Muscle layer of duodenum (tissue), 2 donors: ENCODE results near the gene SAP30.
A peak's percentile ranks its signal among the peaks of the same experiment; 100 is the strongest.

Experiments
- H3K27ac ChIP-seq: one replicate; pipeline ENCODE4 v1.7.0; 2013; ENCODE audit warnings: mild to moderate bottlenecking, low read length
- H3K27me3 ChIP-seq: one replicate; pipeline ENCODE4 v1.7.0; 2013; ENCODE audit warnings: low read depth, mild to moderate bottlenecking, control low read depth, low read length
- H3K36me3 ChIP-seq, 2 donors: one replicate each; pipeline ENCODE4 v1.7.0; 2013; ENCODE audit warnings: low read length in 2 of 2, control low read depth in 1 of 2, mild to moderate bottlenecking in 1 of 2; ENCODE audit not compliant: insufficient read depth in 2 of 2, control insufficient read depth in 1 of 2
- H3K4me1 ChIP-seq, 2 donors: one replicate each; pipeline ENCODE4 v1.7.0; 2013; ENCODE audit warnings: low read length in 2 of 2, mild to moderate bottlenecking in 2 of 2, control low read depth in 1 of 2, moderate library complexity in 1 of 2; ENCODE audit not compliant: insufficient read depth in 2 of 2, control insufficient read depth in 1 of 2
- H3K4me3 ChIP-seq, 2 donors: one replicate each; pipeline ENCODE4 v1.7.0; 2013; ENCODE audit warnings: low read length in 2 of 2, low read depth in 1 of 2, mild to moderate bottlenecking in 1 of 2
- H3K9me3 ChIP-seq, 2 donors: one replicate each; pipeline ENCODE4 v1.7.0; 2013; ENCODE audit warnings: low read length in 2 of 2, control low read depth in 1 of 2, mild to moderate bottlenecking in 1 of 2; ENCODE audit not compliant: control insufficient read depth in 1 of 2
- donor health status: healthy.

Gene SAP30

DNA sequence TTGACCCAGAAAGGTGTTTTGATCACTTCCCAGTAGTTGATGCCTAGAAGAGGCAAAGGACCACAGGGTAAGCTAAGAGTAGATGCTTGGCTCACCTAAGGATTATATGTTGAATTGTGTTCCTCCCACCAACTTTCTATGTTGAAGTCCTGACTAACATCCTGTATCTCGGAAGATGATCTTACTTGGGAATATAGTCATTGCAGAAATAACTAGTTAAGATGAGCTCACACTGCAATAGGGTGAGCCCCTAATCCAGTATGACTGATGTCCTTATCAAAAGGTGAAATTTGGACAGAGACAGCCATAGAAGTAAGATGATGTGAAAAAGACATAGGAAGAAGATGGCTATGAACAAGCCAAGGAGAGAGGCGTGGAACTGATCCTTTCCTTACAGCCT, 33.3 kb upstream of the SAP30 start:
- H3K9me3 ChIP-seq = no peaks in the 10 kb centered on the region
- no peaks in the 10 kb centered on the region for H3K27me3 ChIP-seq
- no peak overlapping the region for H3K27ac ChIP-seq
- H3K36me3 ChIP-seq = peaks cover 0 to 3% of the 10 kb centered on the region in 2 donors
- H3K4me3 ChIP-seq = no peak overlapping the region
- peaks cover 10 to 13% of the 10 kb centered on the region in 2 donors for H3K4me1 ChIP-seq

DNA sequence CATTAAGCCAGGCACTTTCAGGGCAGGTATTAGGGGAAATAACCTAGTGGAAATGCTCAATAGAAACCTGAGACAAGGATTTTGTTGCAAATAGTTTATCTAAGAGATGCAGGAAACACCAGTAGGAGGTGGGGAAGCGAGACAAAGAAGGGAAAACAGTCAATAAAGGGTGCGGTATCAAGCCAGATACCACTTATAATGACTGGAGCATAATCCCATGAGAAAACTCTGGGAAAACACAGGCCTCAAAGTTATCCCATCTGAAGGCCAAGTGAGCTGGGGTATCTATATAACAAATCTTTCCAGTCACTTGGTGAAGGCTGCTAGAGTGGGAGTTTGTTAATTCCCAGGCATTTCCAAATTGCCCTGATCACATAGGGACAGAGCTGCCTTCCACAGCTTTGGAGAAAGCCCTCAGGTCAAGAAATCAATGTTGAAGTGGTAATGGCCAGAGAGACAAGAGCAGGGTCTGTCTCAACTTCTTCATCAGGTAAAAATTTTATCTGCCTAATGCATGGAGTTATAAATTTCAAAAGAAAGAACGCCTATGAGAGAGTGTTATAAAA, 26.8 kb upstream of the SAP30 start:
- H3K4me3 ChIP-seq = no peak overlapping the region
- H3K27me3 ChIP-seq = no peaks in the 10 kb centered on the region
- H3K9me3 ChIP-seq = no peaks in the 10 kb centered on the region
- no peaks in the 10 kb centered on the region for H3K36me3 ChIP-seq
- no peaks in the 10 kb centered on the region for H3K4me1 ChIP-seq
- no peak overlapping the region for H3K27ac ChIP-seq

DNA sequence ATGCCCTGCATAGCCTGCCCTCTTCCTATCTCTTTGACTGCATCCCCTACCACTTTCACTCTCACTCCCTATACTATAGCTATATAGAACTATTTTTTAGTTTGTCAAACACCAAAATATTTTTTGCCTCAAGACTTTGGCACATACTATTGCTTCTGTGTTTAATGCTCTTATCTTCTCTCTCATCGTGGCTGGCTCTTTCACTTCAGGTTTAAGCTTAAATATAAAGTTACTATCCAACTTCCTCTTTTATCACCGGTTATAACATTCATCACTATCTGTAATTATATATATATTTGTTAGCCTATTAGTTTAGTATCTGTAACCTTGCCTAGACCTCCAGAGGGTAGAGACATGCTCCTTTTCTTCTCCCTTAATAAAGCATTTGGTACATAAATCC, 25.1 kb upstream of the SAP30 start:
- H3K4me1 ChIP-seq = no peaks in the 10 kb centered on the region
- no peak overlapping the region for H3K4me3 ChIP-seq
- no peaks in the 10 kb centered on the region for H3K27me3 ChIP-seq
- no peak overlapping the region for H3K27ac ChIP-seq
- H3K36me3 ChIP-seq = no peaks in the 10 kb centered on the region
- no peaks in the 10 kb centered on the region for H3K9me3 ChIP-seq

DNA sequence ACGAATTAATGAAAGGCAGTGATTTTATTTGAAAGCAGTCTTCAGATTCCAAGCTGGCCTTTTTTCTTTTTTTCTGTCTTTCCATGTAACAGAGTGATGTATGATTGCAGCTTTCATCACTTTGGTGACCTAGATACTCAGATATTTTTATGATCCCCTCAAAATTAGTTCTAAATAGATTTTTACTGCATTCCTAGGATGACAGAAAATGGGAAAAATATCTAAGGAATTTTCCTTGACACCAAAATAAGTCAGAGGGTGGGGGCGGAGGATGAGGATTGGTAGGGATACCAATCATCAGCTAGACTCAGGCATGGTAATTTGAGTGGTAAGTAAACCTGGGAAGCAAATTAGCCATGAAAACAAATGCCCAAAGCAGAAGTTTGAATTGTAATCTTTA, 24.7 kb upstream of the SAP30 start:
- H3K27ac ChIP-seq = no peak overlapping the region
- no peaks in the 10 kb centered on the region for H3K4me1 ChIP-seq
- no peaks in the 10 kb centered on the region for H3K9me3 ChIP-seq
- no peak overlapping the region for H3K4me3 ChIP-seq
- H3K36me3 ChIP-seq = no peaks in the 10 kb centered on the region
- no peaks in the 10 kb centered on the region for H3K27me3 ChIP-seq

DNA sequence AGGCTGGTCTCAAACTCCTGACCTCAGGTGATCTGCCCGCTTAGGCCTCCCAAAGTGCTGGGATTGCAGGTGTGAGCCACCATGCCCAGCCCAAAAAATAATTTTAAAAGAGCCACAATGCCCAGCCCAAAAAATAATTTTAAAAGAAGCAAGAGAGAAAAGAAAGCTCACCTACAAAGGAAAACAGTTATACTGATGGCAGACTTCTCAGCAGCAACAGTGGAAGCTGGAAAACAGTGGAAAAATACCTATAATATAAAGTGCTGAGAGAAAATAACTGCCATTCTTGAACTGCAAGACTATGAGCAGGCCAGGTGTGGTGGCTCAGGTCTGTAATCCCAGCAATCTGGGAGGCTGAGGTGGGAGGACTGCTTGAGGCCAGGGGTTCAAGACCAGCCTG, 23.3 kb upstream of the SAP30 start:
- Histone ChIP-seq H3K4me3 (no peak overlapping the region), H3K9me3 (no peaks in the 10 kb centered on the region), H3K27me3 (no peaks in the 10 kb centered on the region), H3K36me3 (no peaks in the 10 kb centered on the region), H3K27ac (no peak overlapping the region), H3K4me1 (no peaks in the 10 kb centered on the region)

DNA sequence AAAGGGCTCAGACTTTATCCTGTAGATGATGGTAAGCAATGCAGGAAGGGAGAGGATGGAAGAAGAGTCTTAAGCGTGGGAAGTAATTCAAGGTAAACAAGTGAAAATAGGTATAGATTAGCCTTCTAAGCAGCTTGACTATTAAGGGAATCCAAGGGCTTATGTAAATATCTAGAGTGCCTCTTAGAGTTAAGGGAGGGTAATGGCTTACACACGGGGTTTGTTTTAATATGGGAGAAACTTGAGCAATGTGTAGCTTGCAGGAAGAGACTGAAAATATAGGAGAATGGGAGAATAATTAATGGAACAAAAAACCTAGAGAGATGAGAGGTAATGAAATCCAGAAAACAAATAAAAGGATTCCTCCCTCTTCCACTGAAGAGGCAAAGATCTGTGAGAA, 12.8 kb upstream of the SAP30 start:
- no peaks in the 10 kb centered on the region for H3K4me1 ChIP-seq

DNA sequence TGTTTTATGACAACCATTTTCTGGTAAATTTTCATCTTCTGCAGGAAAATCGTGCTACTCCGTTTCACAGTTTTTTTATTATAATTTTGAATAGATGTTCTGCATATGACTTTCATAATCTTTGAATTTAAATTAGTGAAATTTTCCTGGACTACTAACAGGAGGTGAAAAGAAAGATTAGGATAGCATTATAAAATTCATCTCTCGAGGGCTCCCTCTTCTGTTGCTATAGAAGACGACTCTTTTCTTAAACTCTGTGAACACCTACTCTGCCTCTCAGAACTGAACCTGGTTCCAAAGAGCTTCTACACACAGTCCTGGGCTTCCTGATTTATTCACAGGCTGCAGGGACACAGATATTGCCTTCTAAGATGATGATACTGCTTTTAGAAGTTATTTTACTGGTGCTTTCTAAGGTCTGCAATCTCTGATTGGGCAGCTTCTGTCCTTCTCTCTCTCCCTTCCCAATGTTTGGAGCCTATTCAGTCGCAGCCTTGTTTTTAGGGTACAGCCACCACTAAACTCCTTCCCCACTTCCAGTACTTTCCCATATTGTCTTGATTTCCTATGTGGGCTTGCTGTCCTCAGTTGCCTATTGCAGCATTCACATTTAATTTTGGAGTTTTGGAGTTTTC, 10.1 kb upstream of the SAP30 start:
- H3K9me3 ChIP-seq = no peaks in the 10 kb centered on the region
- no peaks in the 10 kb centered on the region for H3K27me3 ChIP-seq
- H3K4me3 ChIP-seq = no peak overlapping the region
- no peaks in the 10 kb centered on the region for H3K36me3 ChIP-seq
- no peak overlapping the region for H3K27ac ChIP-seq
- no peaks in the 10 kb centered on the region for H3K4me1 ChIP-seq

More for the DNA sequence above, 12.8 kb upstream of the SAP30 start:
- H3K27me3 ChIP-seq = no peaks in the 10 kb centered on the region
- no peaks in the 10 kb centered on the region for H3K36me3 ChIP-seq
- H3K9me3 ChIP-seq = no peaks in the 10 kb centered on the region
- no peak overlapping the region for H3K4me3 ChIP-seq
- no peak overlapping the region for H3K27ac ChIP-seq

DNA sequence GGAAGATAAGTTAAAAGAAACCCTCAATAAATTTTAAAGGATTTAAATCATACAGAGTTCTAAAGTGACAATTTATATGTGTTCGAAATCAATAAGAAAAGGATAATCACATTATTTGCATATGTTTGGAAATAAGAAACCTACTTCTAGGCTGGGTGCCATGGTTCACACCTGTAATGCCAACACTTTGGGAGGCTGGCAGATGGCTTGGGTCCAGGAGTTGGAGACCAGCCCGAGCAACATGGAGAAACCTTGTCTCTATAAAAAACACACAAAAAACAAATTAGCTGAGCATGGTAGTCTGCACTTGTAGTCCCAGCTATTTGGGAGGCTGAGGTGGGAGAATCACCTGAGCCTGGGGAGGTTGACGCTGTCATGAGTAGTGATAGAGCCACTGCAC, 8.1 kb upstream of the SAP30 start:
- Histone ChIP-seq H3K27ac (no peak overlapping the region), H3K27me3 (no peaks in the 10 kb centered on the region), H3K9me3 (no peaks in the 10 kb centered on the region), H3K4me1 (peaks cover 1 to 9% of the 10 kb centered on the region in 2 donors), H3K36me3 (no peaks in the 10 kb centered on the region), H3K4me3 (no peak overlapping the region)

DNA sequence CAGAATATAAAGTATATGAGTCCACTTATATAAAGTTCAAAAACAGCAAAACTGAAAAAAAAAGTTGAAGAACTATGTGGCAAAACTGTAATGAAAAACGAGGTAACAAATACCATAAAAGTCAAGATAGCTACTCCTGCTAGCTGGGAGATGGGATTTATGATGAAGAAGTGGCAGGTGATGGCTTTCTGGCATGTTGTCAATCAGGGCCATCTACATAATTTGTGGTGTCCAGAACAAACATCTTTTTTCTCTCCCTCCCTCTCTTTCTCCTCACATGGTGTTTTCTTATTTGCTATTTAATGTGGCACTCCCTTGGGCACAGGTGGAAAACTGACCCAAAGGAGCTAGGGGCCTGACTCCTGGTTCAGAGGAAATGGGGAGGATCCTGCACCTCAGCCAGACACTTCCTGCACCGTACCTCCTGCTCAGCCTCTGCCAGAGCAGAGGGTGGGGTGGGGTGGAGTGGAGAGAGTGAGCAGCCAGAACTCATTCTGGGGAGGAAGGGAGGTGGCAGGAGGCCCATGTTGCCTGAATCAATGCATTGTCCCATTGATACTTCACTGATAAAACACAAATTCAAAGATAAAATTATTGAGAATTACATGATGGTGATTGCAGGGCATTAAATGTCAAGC, 5.3 kb upstream of the SAP30 start:
- no peaks in the 10 kb centered on the region for H3K36me3 ChIP-seq
- H3K4me3 ChIP-seq = no peak overlapping the region
- H3K9me3 ChIP-seq = no peaks in the 10 kb centered on the region
- H3K4me1 ChIP-seq = peaks cover 6 to 17% of the 10 kb centered on the region in 2 donors
- no peak overlapping the region for H3K27ac ChIP-seq
- no peaks in the 10 kb centered on the region for H3K27me3 ChIP-seq

DNA sequence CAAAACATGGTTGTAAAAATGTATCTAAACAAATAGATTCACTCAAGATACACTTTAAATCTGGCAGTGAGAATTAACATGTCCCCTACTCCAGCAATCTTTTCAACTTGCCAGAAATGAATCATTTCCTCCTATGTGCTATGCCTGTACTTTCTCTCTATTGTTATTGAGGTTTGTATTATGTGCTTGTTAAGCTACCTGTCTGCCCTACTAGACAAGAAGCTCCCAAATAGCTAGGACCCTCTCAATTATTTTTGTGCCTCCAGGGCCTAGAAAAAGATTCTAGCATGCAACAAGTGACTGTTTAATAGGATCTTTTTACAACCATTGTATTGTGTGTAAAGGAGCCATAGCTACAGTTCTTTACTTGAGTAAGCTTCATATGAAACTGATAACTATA, 3.5 kb upstream of the SAP30 start:
- H3K27me3 ChIP-seq = no peaks in the 10 kb centered on the region
- peaks cover 6 to 17% of the 10 kb centered on the region in 2 donors for H3K4me1 ChIP-seq
- peak overlapping the region in 1 of 2 donors; percentile 40 for H3K4me3 ChIP-seq
- no peaks in the 10 kb centered on the region for H3K9me3 ChIP-seq
- no peaks in the 10 kb centered on the region for H3K36me3 ChIP-seq
- no peak overlapping the region for H3K27ac ChIP-seq

DNA sequence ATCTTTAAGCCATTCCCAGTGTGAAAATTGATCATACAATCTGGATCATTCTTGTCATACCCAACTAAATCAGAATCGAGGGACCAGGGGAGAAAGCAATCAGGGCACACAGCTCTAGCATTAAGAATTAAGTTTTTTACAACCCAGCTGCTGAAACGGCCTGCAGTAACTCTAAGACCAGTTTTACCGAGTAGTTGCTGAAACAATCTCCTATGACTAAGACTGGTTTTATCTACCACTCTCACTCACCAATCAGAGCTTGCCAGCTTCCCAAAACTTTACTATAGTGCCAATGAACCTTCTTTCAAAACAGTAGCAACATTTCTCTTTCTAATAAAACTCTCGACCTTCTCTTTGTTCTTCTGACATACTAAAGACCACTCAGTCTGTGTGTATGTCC, 2.8 kb upstream of the SAP30 start:
- Histone ChIP-seq H3K9me3 (no peaks in the 10 kb centered on the region), H3K4me3 (peak overlapping the region in 1 of 2 donors; percentile 40), H3K27me3 (no peaks in the 10 kb centered on the region), H3K36me3 (no peaks in the 10 kb centered on the region), H3K4me1 (peaks cover 6 to 17% of the 10 kb centered on the region in 2 donors), H3K27ac (no peak overlapping the region)

DNA sequence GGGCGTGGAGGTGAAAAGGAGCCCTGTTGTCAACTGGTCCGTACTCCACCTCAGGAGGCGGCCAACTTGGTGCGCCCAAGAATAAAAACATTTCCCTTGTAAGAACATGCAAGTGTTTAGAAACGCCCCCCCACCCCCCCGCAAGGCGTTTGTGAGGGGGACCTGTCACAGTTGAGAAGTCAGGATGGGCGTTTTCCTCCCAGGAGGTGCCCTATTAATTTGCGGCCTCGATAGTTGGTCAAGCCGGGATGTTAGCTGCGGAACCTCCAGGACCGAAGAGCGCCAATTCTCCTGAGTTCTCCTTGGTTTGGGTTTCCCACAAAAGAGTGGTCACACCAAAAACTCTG, 651 bp upstream of the SAP30 start:
- H3K27me3 ChIP-seq = no peaks in the 10 kb centered on the region

More for the DNA sequence above, 651 bp upstream of the SAP30 start:
- peak overlapping the region; percentile 100 for H3K27ac ChIP-seq
- peak overlapping the region; percentile 85 to 98 for H3K4me3 ChIP-seq
- H3K36me3 ChIP-seq = no peaks in the 10 kb centered on the region
- H3K4me1 ChIP-seq = peaks cover 6 to 27% of the 10 kb centered on the region in 2 donors
- no peaks in the 10 kb centered on the region for H3K9me3 ChIP-seq
